HTERT RPE-1 (cell line): ENCODE results near the gene SRM.
"Not testable (repeated sequence)": the region's sequence is repeated elsewhere in the genome, so short reads cannot be mapped to it uniquely, and the experiment has no call there.

Source experiments
- in situ Hi-C: fragments of 300-500 bp; cut with MboI; formaldehyde crosslinking; loops from 4 replicates; pipeline ENCODE4 v1.14.3; 2020; ENCODE audit warnings: low sequenced_read_pairs

Gene SRM

GRCh38 chr1:11059968-11060830, at the start of gene SRM:
Gene SRM (minus strand): TSS chr1:11060018. CDS start chr1:11059943, 75 bp downstream.
- in situ Hi-C loops = no loop called here

GRCh38 chr1:11109047-11109760, 49.4 kb upstream of the SRM start:
- in situ Hi-C loops = no loop called here

DNA sequence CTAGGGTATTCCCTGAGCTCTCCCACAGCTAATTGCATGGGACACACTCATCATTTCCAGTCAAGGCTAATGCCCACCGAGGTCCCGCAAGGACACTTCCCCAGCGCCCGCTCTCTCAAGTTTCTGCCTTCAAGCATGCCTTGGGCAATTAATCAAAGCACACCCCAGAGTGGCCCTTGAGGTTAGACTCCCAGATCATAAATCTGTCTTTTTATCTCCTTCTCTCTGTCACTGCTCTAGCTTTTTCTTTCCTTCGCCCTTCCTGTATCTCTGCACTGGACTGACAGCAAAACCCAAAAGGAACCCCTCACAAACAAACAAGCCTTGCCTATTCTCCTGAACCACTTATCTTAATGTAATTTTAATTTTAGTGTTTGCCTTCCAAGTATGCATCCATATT, 47.8 kb upstream of the SRM start:
- in situ Hi-C loops = no loop called here

DNA sequence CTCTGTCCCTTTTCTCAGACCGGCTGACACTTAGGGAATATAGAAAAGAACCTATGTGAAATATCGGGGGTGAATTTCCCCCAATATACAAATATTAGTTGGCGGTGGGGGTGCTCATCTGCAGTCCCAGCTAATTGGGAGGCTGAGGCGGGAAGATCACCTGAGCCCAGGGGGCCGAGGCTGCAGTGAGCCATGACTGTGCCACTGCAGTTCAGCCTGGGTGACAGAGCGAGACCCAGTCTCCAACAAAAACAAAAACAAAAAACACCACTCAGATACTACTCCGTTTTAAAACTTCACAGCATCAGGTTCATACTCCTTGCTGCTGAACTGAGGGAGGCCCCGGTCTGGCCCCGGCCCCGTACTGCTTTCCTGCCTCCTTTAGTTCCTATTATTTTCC, 45.8 kb upstream of the SRM start:
- in situ Hi-C loops = no loop called here

DNA sequence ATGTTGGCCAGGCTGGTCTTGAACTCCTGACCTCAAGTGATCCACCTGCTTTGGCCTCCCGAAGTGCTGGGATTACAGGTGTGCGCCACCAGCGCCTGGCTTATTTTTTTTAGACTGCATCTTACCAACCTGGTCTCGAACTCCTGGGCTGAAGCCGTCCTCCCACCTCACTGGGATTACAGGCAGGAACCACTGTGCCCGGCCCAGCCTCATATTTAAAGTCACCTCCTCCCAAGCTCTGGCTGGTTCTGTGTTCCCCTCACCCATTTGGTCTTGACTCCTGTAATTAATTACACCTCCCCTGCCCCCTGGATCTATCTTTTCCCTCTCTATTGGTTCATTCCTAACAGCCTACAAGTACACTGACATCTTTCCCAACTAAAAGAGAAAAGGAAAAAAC, 41.5 kb upstream of the SRM start:
- in situ Hi-C loops = no loop called here

DNA sequence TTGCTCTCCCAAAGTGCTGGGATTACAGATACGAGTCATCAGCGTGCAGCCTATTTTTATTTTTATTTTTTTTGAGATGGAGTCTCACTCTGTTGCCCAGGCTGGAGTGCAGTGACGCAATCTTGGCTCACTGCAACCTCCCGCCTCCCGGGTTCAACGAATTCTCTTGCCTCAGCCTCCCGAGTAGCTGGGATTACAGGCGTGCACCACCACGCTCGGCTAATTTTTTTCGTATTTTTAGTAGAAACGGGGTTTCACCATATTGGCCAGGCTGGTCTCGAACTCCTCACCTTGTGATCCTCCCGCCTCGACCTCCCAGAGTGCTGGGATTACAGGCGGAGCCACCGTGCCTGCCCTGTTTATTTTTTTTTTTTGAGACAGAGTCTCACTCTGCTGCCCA, 41.0 kb upstream of the SRM start:
- in situ Hi-C loops = not testable (repeated sequence)

DNA sequence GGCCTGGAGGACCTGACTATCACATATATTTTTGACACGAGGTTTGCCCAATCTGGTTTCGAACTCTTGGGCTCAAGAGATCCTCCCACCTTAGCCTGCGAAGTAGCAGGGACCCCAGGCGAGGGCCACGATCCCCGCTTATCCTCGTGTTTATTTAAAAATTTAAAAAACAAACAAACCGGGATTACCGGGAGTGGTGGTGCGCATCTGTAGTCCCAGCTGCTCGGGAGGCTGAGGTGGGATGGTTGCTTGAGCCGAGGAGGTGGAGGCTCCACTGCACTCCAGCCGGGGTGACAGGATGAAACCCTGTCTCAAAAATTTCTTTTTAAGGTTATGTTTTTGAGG, 40.3 kb upstream of the SRM start:
- in situ Hi-C loops = no loop called here

- in situ Hi-C loops = no loop called here
These were observed 39.7 kb upstream of the SRM start, which contains the start of gene EXOSC10 for GRCh38 chr1:11099310-11100148. Gene EXOSC10 (minus strand): TSS chr1:11099869. CDS start chr1:11099831, 38 bp downstream.

DNA sequence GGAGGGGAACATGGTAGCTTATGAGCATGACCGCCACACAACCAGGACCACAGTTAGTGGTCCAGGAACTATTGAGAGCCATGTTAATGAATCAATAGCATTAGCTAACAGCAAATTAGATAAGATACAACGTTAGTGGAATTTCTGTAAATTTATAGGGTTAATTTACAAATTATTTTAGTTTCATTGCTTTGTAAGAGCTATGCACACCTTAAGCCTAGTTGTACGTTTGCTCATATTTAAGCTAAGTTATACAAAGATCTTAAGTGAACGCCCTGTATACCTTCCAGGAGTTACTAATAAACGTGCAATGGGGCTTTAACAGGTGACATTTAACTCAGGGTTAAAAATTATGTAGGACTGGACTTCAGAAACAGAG, 39.1 kb upstream of the SRM start:
- in situ Hi-C loops = no loop called here

DNA sequence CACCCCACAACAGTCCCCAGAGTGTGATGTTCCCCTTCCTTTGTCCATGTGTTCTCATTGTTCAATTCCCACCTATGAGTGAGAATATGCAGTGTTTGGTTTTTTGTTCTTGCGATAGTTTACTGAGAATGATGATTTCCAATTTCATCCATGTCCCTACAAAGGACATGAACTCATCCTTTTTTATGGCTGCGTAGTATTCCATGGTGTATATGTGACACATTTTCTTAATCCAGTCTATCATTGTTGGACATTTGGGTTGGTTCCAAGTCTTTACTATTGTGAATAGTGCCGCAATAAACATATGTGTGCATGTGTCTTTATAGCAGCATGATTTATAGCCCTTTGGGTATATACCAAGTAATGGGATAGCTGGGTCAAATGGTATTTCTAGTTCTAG, 24.0 kb upstream of the SRM start:
- in situ Hi-C loops = not testable (repeated sequence)

DNA sequence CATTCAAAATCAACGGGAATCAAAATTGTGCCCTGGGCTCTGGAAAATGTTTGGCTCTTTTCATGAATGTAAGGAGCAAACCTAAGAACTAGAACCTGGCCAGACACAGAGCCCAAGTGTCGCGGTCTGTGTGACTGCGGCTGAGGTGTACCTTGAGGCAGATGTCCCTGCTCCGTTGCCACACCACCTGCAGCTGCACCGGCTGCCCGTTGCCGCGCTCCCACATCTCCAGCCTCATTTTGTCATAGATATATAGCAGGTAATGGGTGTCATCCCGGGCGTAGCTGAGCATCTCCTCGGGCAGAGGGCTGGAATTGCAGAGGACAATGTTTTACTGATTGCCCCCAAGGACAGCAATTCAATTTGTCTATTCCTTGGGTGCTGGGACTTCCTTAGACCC, 21.1 kb upstream of the SRM start:
- in situ Hi-C loops = no loop called here

DNA sequence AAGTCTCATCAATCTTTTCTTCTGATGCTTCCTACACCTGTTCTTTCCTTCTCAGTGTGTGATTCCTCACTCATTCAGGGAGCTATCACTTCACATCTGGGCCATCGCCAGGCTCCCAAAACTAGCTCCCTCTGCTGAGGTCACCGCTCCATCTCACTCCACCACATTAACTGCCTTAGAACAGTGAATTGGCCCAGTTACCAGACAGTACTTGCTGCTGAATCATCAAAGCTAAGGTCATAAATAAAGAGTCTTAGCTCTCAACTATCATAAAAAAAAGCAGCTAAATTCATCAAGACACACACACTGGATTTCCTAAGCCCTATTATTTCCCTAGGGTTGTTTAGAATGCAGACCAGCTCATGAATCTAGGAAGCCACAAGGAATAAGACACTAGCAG, 18.8 kb upstream of the SRM start:
- in situ Hi-C loops = no loop called here

GRCh38 chr1:11073398-11073797, 13.6 kb upstream of the SRM start:
- in situ Hi-C loops = not testable (repeated sequence)

DNA sequence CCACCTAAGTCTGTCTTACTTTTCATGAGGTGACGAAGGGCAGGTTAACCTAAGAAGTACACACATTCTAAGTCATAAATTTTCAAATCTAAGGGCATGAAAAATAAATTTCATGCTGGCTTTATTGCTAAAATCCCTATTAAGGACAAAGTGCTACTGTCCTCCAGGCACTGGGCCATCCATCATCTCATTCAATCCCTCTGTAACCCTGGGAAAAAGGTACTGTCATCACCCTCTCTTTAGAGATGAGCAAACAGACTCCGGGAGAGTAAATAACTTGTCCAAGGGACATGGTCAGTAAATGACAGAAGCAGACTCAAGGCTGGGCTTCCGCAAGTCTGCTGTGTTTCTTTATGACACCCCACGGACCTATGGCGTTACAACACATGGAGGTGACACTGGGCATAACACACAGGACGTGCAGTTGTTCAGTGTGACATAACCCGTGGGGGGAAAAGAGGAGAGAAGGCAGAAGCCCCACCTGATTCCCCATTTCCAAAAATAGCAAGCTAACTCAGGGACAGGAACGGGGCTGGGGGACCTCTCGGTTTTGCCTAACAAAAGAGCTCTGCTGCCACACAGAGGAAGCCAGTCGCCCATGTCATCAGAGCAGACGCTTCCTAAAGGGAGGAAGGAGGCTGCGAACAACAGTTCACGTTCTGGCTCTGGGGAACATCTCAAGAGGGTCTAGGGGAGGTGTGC, 12.5 kb upstream of the SRM start:
- in situ Hi-C loops = no loop called here

GRCh38 chr1:11071463-11072215, 11.8 kb upstream of the SRM start:
- in situ Hi-C loops = no loop called here

GRCh38 chr1:11070876-11071275, 11.1 kb upstream of the SRM start:
- in situ Hi-C loops = no loop called here

GRCh38 chr1:11068600-11069473, 9.0 kb upstream of the SRM start:
- in situ Hi-C loops = no loop called here

DNA sequence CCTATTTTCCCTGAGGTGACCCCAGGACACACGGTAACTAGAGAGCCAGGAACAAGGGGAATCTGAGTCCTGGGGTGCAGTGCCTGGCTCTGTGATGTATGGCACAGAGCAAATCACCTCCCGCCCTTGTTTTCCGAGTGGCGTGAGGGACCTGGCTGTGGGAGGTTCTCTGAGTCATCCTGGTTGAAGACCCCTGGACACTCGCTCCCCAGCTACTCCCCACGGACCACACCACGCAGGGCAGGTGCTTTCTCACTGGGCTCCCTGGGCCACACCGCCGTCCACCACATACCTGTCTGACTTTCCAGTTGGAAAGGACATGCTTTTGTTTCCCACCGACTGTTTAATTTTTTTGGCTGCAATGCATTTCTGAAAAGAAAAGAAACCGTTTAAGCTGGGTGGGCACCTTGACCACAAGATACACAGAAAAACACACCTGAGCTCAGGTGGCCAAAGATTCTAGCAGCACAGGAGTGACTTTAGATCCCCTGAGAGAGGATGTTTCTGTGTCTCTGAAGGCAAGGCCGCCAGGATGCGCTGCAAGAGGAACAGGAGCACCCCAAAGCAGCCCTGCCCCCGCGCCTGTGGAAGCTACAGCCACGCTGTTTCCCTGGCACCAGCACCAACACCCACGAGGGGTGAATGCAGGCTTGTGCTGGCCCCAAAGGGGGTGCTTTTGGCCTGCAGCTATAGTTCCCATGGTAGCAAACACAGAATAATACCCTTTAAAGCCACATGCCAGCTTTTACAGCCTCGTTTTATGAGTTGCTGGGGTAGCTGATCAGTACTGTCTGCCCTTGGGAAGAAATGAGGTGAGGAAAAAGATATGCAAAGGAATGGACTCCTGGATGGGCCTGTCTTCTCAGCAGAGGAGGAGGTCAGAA, 8.1 kb upstream of the SRM start:
- in situ Hi-C loops = no loop called here
